Retinal pigment epithelial cell (primary cell): ENCODE results near the gene MS4A18.

Experiments used
- DNase-seq: peaks from one replicate; pipeline ENCODE4 v3.0.0-alpha.2; 2010; ENCODE audit warnings: low read depth
- H3K4me3 ChIP-seq: 2 replicates; pipeline ENCODE4 v1.5.1; 2011; ENCODE audit warnings: mild to moderate bottlenecking, low read length, control low read depth, moderate library complexity
- CTCF ChIP-seq: conservative IDR thresholded peaks from 2 replicates; pipeline ENCODE4 v1.5.1; 2011; ENCODE audit warnings: low read depth, low read length, control low read depth, inconsistent platforms

Gene MS4A18

GRCh38 chr11:60781286-60781980 lies 56.9 kb downstream of the MS4A18 start:
- no peak overlapping the region for H3K4me3 ChIP-seq
- no peak for DNase-seq
- TF ChIP-seq CTCF, result no peak

DNA sequence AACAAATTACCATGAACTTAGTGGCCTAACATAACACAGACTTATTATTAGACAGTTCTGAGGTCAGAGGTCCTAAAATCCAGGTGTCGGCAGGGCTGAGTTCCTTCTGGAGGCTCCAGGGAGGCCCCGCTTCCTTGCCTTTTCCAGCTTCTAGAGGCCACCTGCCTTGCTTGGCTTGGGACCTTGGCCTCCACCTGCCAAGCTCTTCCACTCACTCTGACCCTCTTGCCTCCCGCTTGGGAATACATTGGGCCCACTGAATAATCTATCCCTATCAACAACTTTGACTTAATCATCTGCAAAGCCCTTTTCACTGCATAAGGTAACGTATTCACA lies 57.4 kb downstream of the MS4A18 start:
- no peak overlapping the region for H3K4me3 ChIP-seq
- no peak for TF ChIP-seq CTCF
- no peak for DNase-seq

DNA sequence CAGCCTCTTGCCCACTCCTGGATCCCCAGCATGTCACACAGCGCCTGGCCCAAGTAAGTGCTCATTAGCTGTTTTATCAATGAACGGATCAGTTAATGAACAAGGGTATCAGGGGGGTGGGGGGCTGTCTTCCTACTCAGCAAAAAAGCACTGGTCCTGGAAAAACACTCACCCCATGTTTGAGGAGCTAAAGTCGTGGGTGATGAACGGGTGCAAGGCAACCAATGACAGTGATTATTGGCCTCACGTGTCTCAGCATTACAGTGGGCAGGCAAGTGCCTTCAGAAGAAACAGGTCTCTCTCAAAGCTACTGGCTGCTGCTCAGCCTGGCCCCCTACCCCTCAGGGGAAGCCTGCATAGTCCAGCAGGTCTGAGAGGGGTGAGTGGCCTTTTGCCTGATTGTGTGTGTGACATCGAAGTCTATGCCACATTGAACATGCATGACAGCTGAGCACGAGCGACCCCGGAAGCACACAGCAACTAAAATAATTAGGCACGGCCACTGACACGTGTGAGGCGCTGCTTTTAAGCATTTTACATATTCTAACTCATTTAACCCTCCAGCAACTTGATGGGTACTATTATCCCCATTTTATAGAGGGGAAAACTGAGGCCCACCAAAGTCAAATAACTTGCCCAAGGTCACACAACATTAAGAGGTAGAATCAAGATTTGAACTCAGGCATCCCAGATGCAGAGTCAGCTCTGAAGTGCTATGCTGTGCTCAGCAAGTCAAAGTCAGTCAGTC lies 58.0 kb downstream of the MS4A18 start:
- TF ChIP-seq CTCF, result no peak
- DNase-seq, result no peak

GRCh38 chr11:60783141-60783484 lies 58.6 kb downstream of the MS4A18 start:
- no peak overlapping the region for H3K4me3 ChIP-seq
- no peak for TF ChIP-seq CTCF
- no peak for DNase-seq

More for the DNA sequence above, 58.0 kb downstream of the MS4A18 start:
- H3K4me3 ChIP-seq, result no peak overlapping the region

GRCh38 chr11:60783911-60784310 lies 59.4 kb downstream of the MS4A18 start:
- H3K4me3 ChIP-seq, result no peak overlapping the region
- DNase-seq, result no peak
- no peak for TF ChIP-seq CTCF

DNA sequence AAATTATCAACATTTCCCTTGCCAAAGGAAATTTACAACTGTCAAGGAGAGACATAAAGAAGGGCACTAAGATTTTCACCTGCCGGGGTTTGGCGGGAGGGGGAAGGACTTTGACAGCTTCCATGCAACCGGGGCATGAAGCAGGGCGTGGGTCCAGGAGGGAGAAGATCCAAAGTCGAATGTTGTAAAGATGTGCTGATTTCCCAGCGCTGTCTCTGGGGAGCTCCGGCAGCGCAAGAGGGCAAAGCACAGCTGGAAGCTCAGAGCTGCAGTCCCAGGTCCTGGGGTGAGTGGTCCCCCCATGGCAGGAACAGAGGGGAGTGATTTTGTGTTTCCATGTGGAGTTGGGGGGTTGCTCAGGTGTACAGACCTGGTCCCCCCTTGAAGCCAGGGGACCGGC lies 60.6 kb downstream of the MS4A18 start, which contains the start of gene MS4A10:
Gene MS4A10, plus strand, starts transcription at position 198 of the 400 bp plus-strand sequence. CDS start 5,003 bp downstream, outside the sequence.
- no peak for DNase-seq
- no peak within 1 kb of the TSS for H3K4me3 ChIP-seq
- no peak for TF ChIP-seq CTCF
